Trophoblast cell (in vitro differentiated cells and primary cell): Measurements from ENCODE around the gene IL22RA1.

ENCODE experiments used
- DNase-seq, 2 donors: peaks; one replicate each; pipeline ENCODE4 v3.0.0-alpha.2; 2016
- H2AFZ ChIP-seq: 2 replicates; pipeline ENCODE4 v1.6.1; 2013; ENCODE audit warnings: low read length, moderate library complexity, mild to moderate bottlenecking; ENCODE audit not compliant: insufficient read depth, poor library complexity
- H2AK5ac ChIP-seq: 2 replicates; pipeline ENCODE4 v1.6.1; 2013; ENCODE audit warnings: mild to moderate bottlenecking, low read length
- H2BK120ac ChIP-seq: 2 replicates; pipeline ENCODE4 v1.6.1; 2013; ENCODE audit warnings: low read length, mild to moderate bottlenecking, moderate library complexity; ENCODE audit not compliant: insufficient read depth, poor library complexity
- H2BK12ac ChIP-seq: 2 replicates; pipeline ENCODE4 v1.6.1; 2013; ENCODE audit warnings: mild to moderate bottlenecking, low read length, moderate library complexity
- H2BK5ac ChIP-seq: 2 replicates; pipeline ENCODE4 v1.6.1; 2013; ENCODE audit warnings: low read length, low read depth, moderate library complexity, mild to moderate bottlenecking; ENCODE audit not compliant: poor library complexity
- H3K14ac ChIP-seq: 2 replicates; pipeline ENCODE4 v1.6.1; 2013; ENCODE audit warnings: mild to moderate bottlenecking, low read length
- H3K18ac ChIP-seq: 2 replicates; pipeline ENCODE4 v1.6.1; 2013; ENCODE audit warnings: mild to moderate bottlenecking, low read length
- H3K23ac ChIP-seq: 2 replicates; pipeline ENCODE4 v1.6.1; 2013; ENCODE audit warnings: low read length
- H3K27ac ChIP-seq: 2 replicates; pipeline ENCODE4 v1.5.1; 2013; ENCODE audit warnings: low read depth, mild to moderate bottlenecking, inconsistent platforms, low read length, moderate library complexity
- H3K27me3 ChIP-seq: 2 replicates; pipeline ENCODE4 v1.6.1; 2013; ENCODE audit warnings: inconsistent platforms, mild to moderate bottlenecking, low read length, moderate library complexity; ENCODE audit not compliant: insufficient read depth
- H3K36me3 ChIP-seq, 2 experiments: 1 replicate in 1 of 2; 2 replicates in 1 of 2; pipeline ENCODE4 v1.6.1; 2013; ENCODE audit warnings: low read length in 2 of 2, mild to moderate bottlenecking in 2 of 2, moderate library complexity in 1 of 2; ENCODE audit not compliant: insufficient read depth in 2 of 2, control insufficient read depth in 1 of 2
- H3K4ac ChIP-seq: 2 replicates; pipeline ENCODE4 v1.6.1; 2013; ENCODE audit warnings: low read depth, mild to moderate bottlenecking, low read length, moderate library complexity
- H3K4me1 ChIP-seq, 2 experiments: 1 replicate in 1 of 2; 2 replicates in 1 of 2; pipeline ENCODE4 v1.6.1; 2013; ENCODE audit warnings: low read length in 2 of 2, mild to moderate bottlenecking in 2 of 2, moderate library complexity in 1 of 2; ENCODE audit not compliant: insufficient read depth in 2 of 2, control insufficient read depth in 1 of 2
- H3K4me2 ChIP-seq: 2 replicates; pipeline ENCODE4 v1.6.1; 2013; ENCODE audit warnings: inconsistent platforms, mild to moderate bottlenecking, low read length, moderate library complexity
- H3K4me3 ChIP-seq: 2 replicates; pipeline ENCODE4 v1.5.1; 2013; ENCODE audit warnings: mild to moderate bottlenecking, low read depth, low read length, inconsistent platforms
- H3K79me1 ChIP-seq: one replicate; pipeline ENCODE4 v1.6.1; 2013; ENCODE audit warnings: low read length
- H3K79me2 ChIP-seq: 2 replicates; pipeline ENCODE4 v1.6.1; 2013; ENCODE audit warnings: low read length, mild to moderate bottlenecking; ENCODE audit not compliant: control insufficient read depth, insufficient read depth, poor library complexity
- H3K9ac ChIP-seq: 2 replicates; pipeline ENCODE4 v1.6.1; 2013; ENCODE audit warnings: mild to moderate bottlenecking, low read length
- H3K9me3 ChIP-seq: 2 replicates; pipeline ENCODE4 v1.6.1; 2013; ENCODE audit warnings: low read depth, mild to moderate bottlenecking, control low read depth, inconsistent platforms, low read length; ENCODE audit not compliant: insufficient read depth
- H4K12ac ChIP-seq: 2 replicates; pipeline ENCODE4 v1.6.1; 2013; ENCODE audit warnings: low read depth, mild to moderate bottlenecking, low read length, moderate library complexity
- H4K8ac ChIP-seq: 2 replicates; pipeline ENCODE4 v1.6.1; 2013; ENCODE audit warnings: low read depth, mild to moderate bottlenecking, low read length, moderate library complexity
- H4K91ac ChIP-seq: one replicate; pipeline ENCODE4 v1.6.1; 2013; ENCODE audit warnings: low read depth, mild to moderate bottlenecking, low read length, moderate library complexity
- WGBS: extraction: QIAGEN DNeasy Blood & Tissue Kit; methylation state at CpG from one replicate; pipeline ENCODE4 v1.1.7; 2013; ENCODE audit warnings: missing lambda C conversion rate; ENCODE audit not compliant: insufficient read length, insufficient coverage; ENCODE audit errors: extremely low coverage; 5-methylcytosine and 5-hydroxymethylcytosine counted together

Gene IL22RA1

GRCh38 chr1:24159366-24159765 lies 16.4 kb upstream of the IL22RA1 start:
- H2BK12ac ChIP-seq = no peak overlapping the region
- DNase-seq = no peak
- H3K9ac ChIP-seq = no peak overlapping the region
- H3K27ac ChIP-seq = no peak overlapping the region
- no peak overlapping the region for H3K4ac ChIP-seq
- no peak overlapping the region for H3K18ac ChIP-seq
- H2BK5ac ChIP-seq = no peak overlapping the region
- H3K36me3 ChIP-seq = peaks cover 20 to 24% of the 10 kb centered on the region in 2 experiments
- no peak overlapping the region for H2AK5ac ChIP-seq
- H3K4me3 ChIP-seq = no peak overlapping the region
- no peaks in the 10 kb centered on the region for H3K9me3 ChIP-seq
- H4K8ac ChIP-seq = no peak overlapping the region
- no peaks in the 10 kb centered on the region for H3K79me1 ChIP-seq
- no peaks in the 10 kb centered on the region for H3K27me3 ChIP-seq
- no peak overlapping the region for H3K14ac ChIP-seq
- H3K4me1 ChIP-seq = no peaks in the 10 kb centered on the region
- no peak overlapping the region for H4K91ac ChIP-seq
- no peak overlapping the region for H3K4me2 ChIP-seq
- no peak overlapping the region for H3K23ac ChIP-seq
- no peak overlapping the region for H4K12ac ChIP-seq
- H3K79me2 ChIP-seq = no peaks in the 10 kb centered on the region
- H2BK120ac ChIP-seq = no peak overlapping the region
- no peak overlapping the region for H2AFZ ChIP-seq
- WGBS = no CpG with 5 or more reads among the region's 5 CpGs

- no CpG with 5 or more reads among the region's 6 CpGs for WGBS
These were observed 15.1 kb upstream of the IL22RA1 start for GRCh38 chr1:24157918-24158481.

GRCh38 chr1:24156542-24157260 lies 13.8 kb upstream of the IL22RA1 start:
- peaks cover 1% of the 10 kb centered on the region for H3K79me2 ChIP-seq
- no peak overlapping the region for H3K4ac ChIP-seq
- no peaks in the 10 kb centered on the region for H3K27me3 ChIP-seq
- no peak overlapping the region for H3K4me3 ChIP-seq
- H3K9me3 ChIP-seq = no peaks in the 10 kb centered on the region
- H3K18ac ChIP-seq = no peak overlapping the region
- no peak overlapping the region for H3K4me2 ChIP-seq
- H2AK5ac ChIP-seq = no peak overlapping the region
- no peak overlapping the region for H4K12ac ChIP-seq
- H2BK5ac ChIP-seq = no peak overlapping the region
- WGBS = no CpG with 5 or more reads among the region's 18 CpGs
- peaks cover 2 to 11% of the 10 kb centered on the region in 2 experiments for H3K4me1 ChIP-seq
- H3K36me3 ChIP-seq = peaks cover 20 to 24% of the 10 kb centered on the region in 2 experiments
- H3K9ac ChIP-seq = no peak overlapping the region
- H2BK120ac ChIP-seq = no peak overlapping the region
- no peak overlapping the region for H4K8ac ChIP-seq
- H2AFZ ChIP-seq = no peak overlapping the region
- H3K14ac ChIP-seq = no peak overlapping the region
- H2BK12ac ChIP-seq = no peak overlapping the region
- no peak overlapping the region for H3K27ac ChIP-seq
- no peak overlapping the region for H3K23ac ChIP-seq
- DNase-seq = no peak
- peaks cover 2% of the 10 kb centered on the region for H3K79me1 ChIP-seq
- H4K91ac ChIP-seq = no peak overlapping the region

More at GRCh38 chr1:24157918-24158481, 15.1 kb upstream of the IL22RA1 start:
- no peak overlapping the region for H3K4ac ChIP-seq
- no peak overlapping the region for H3K27ac ChIP-seq
- H3K4me2 ChIP-seq = no peak overlapping the region
- DNase-seq = no peak
- no peak overlapping the region for H2BK5ac ChIP-seq
- H3K4me3 ChIP-seq = no peak overlapping the region
- no peak overlapping the region for H4K91ac ChIP-seq
- H3K36me3 ChIP-seq = peaks cover 20 to 24% of the 10 kb centered on the region in 2 experiments
- H3K18ac ChIP-seq = no peak overlapping the region
- H3K14ac ChIP-seq = no peak overlapping the region
- no peaks in the 10 kb centered on the region for H3K9me3 ChIP-seq
- H3K79me2 ChIP-seq = no peaks in the 10 kb centered on the region
- no peak overlapping the region for H2AFZ ChIP-seq
- no peaks in the 10 kb centered on the region for H3K27me3 ChIP-seq
- H4K8ac ChIP-seq = no peak overlapping the region
- no peak overlapping the region for H2BK12ac ChIP-seq
- H3K9ac ChIP-seq = no peak overlapping the region
- no peak overlapping the region for H3K23ac ChIP-seq
- H2AK5ac ChIP-seq = no peak overlapping the region
- peaks cover 0 to 3% of the 10 kb centered on the region in 2 experiments for H3K4me1 ChIP-seq
- no peak overlapping the region for H4K12ac ChIP-seq
- no peaks in the 10 kb centered on the region for H3K79me1 ChIP-seq
- H2BK120ac ChIP-seq = no peak overlapping the region

- no peak overlapping the region for H2AFZ ChIP-seq
- H3K14ac ChIP-seq = no peak overlapping the region
- H3K4ac ChIP-seq = no peak overlapping the region
- H3K23ac ChIP-seq = no peak overlapping the region
- no peak overlapping the region for H2BK12ac ChIP-seq
- no peak overlapping the region for H3K4me2 ChIP-seq
- no peaks in the 10 kb centered on the region for H3K9me3 ChIP-seq
- WGBS = no CpG with 5 or more reads among the region's 11 CpGs
- H3K9ac ChIP-seq = no peak overlapping the region
- H3K79me2 ChIP-seq = peaks cover 3% of the 10 kb centered on the region
- H3K27ac ChIP-seq = no peak overlapping the region
- peaks cover 4 to 14% of the 10 kb centered on the region in 2 experiments for H3K4me1 ChIP-seq
- no peak overlapping the region for H3K18ac ChIP-seq
- no peak overlapping the region for H2BK120ac ChIP-seq
- H3K4me3 ChIP-seq = no peak overlapping the region
- H4K12ac ChIP-seq = no peak overlapping the region
- no peak overlapping the region for H2BK5ac ChIP-seq
- H4K8ac ChIP-seq = no peak overlapping the region
- no peak overlapping the region for H2AK5ac ChIP-seq
- peaks cover 10% of the 10 kb centered on the region for H3K79me1 ChIP-seq
- H4K91ac ChIP-seq = no peak overlapping the region
- peaks cover 20 to 24% of the 10 kb centered on the region in 2 experiments for H3K36me3 ChIP-seq
- no peak for DNase-seq
- H3K27me3 ChIP-seq = no peaks in the 10 kb centered on the region
These were observed 12.3 kb upstream of the IL22RA1 start for GRCh38 chr1:24155011-24155782.
